SK-N-SH (cell line): Measurements from ENCODE around the gene ARRDC2. TPM values are rescaled to one million over a fixed set of nuclear protein-coding genes. Genes with fewer than 3 reads are reported as not detected.

Experiments used
- CTCF ChIA-PET: fragments of 300-600, 350-600 bp; formaldehyde crosslinking; extraction: SDS; loops from one replicate; lab custom pipeline; 2021; lab: Yijun Ruan, JAX
- POLR2A ChIA-PET: fragments of 350-600 bp; sonication (Branson Sonifier 250); formaldehyde crosslinking; extraction: SDS; loops from one replicate; lab custom pipeline; 2020; ENCODE audit warnings: antibody characterized with exemption, inconsistent platforms; lab: Yijun Ruan, JAX
- DNase-seq: peaks from one replicate; pipeline ENCODE4 v3.0.0; 2012
- H2AFZ ChIP-seq: fragments of 200-600 bp; sonication (generic); 2 replicates; pipeline ENCODE4 v1.8.1; 2016; ENCODE audit warnings: antibody characterized with exemption, mild to moderate bottlenecking, low read depth
- H3F3A ChIP-seq: fragments of 200-600 bp; sonication (generic); replicated peaks from 2 replicates; pipeline ENCODE3; 2016; ENCODE audit warnings: antibody characterized with exemption, mild to moderate bottlenecking; ENCODE audit not compliant: insufficient read depth
- H3K27ac ChIP-seq, 2 experiments: fragments of 200-500 bp in 1 of 2; fragments of 200-600 bp in 1 of 2; sonication (Bioruptor generic) in 1 of 2; sonication (generic), shearing (Covaris generic) in 1 of 2; 2 replicates each; pipeline versions ENCODE4 v1.5.1 to v1.6.1; 2014 to 2016; ENCODE audit warnings: low read depth in 2 of 2, inconsistent platforms in 1 of 2, low read length in 1 of 2, mild to moderate bottlenecking in 1 of 2, mixed read lengths in 1 of 2
- H3K27me3 ChIP-seq: fragments of 200-600 bp; sonication (generic), shearing (Covaris generic); 2 replicates; pipeline ENCODE4 v1.6.1; 2016; ENCODE audit warnings: mixed run types; ENCODE audit not compliant: insufficient read depth
- H3K36me3 ChIP-seq, 2 experiments: fragments of 200-500 bp in 1 of 2; fragments of 200-600 bp in 1 of 2; sonication (Bioruptor generic) in 1 of 2; sonication (generic) in 1 of 2; replicated peaks in 1 of 2; 2 replicates each; pipeline versions ENCODE3 to v1.5.1; 2014 to 2016; ENCODE audit warnings: low read length in 1 of 2, mild to moderate bottlenecking in 1 of 2; ENCODE audit not compliant: insufficient read depth in 2 of 2, control insufficient read depth in 1 of 2
- H3K4me1 ChIP-seq, 2 experiments: fragments of 200-500 bp in 1 of 2; fragments of 200-600 bp in 1 of 2; sonication (Bioruptor generic) in 1 of 2; sonication (generic), shearing (Covaris generic) in 1 of 2; 2 replicates each; pipeline versions ENCODE4 v1.5.1 to v1.6.1; 2014 to 2016; ENCODE audit warnings: low read depth in 1 of 2, low read length in 1 of 2, mixed run types in 1 of 2; ENCODE audit not compliant: insufficient read depth in 2 of 2, control insufficient read depth in 1 of 2
- H3K4me2 ChIP-seq: fragments of 200-600 bp; sonication (generic), shearing (Covaris generic); 2 replicates; pipeline ENCODE4 v1.6.1; 2017; ENCODE audit warnings: mixed run types
- H3K4me3 ChIP-seq, 2 experiments: fragments of 200-500 bp in 1 of 2; fragments of 200-600 bp in 1 of 2; sonication (Bioruptor generic) in 1 of 2; sonication (generic), shearing (Covaris generic) in 1 of 2; 2 replicates each; pipeline versions ENCODE4 v1.5.1 to v1.8.1; 2014 to 2016; ENCODE audit warnings: low read depth in 2 of 2, inconsistent platforms in 1 of 2, low read length in 1 of 2, mild to moderate bottlenecking in 1 of 2, mixed read lengths in 1 of 2, moderate library complexity in 1 of 2
- H3K79me2 ChIP-seq: fragments of 200-600 bp; sonication (generic); 2 replicates; pipeline ENCODE4 v1.8.1; 2017; ENCODE audit warnings: mild to moderate bottlenecking; ENCODE audit not compliant: insufficient read depth
- H3K9ac ChIP-seq: fragments of 200-600 bp; sonication (generic); 2 replicates; pipeline ENCODE4 v1.6.1; 2017; ENCODE audit warnings: mixed run types
- H3K9me2 ChIP-seq: fragments of 200-600 bp; sonication (generic); 2 replicates; pipeline ENCODE4 v1.6.1; 2017; ENCODE audit warnings: mixed run types
- H3K9me3 ChIP-seq: fragments of 200-600 bp; sonication (generic); 2 replicates; pipeline ENCODE4 v1.6.1; 2017; ENCODE audit warnings: mixed run types, mild to moderate bottlenecking, moderate library complexity
- H4K20me1 ChIP-seq: fragments of 200-600 bp; sonication (generic); 2 replicates; pipeline ENCODE4 v1.6.1; 2017; ENCODE audit warnings: mild to moderate bottlenecking, mixed run types; ENCODE audit not compliant: insufficient read depth
- ELF1 ChIP-seq: IDR thresholded peaks from 2 replicates; pipeline ENCODE4 v1.4.0; 2012
- FOXJ3 ChIP-seq: sonication (generic); formaldehyde crosslinking; IDR thresholded peaks from 2 replicates; pipeline ENCODE4 v1.5.1; 2020; ENCODE audit warnings: mild to moderate bottlenecking, missing genetic modification reagents
- JUND ChIP-seq: IDR thresholded peaks from 2 replicates; pipeline ENCODE4 v1.4.0; 2012
- MEF2A ChIP-seq: IDR thresholded peaks from 2 replicates; pipeline ENCODE4 v1.4.0; 2012; ENCODE audit warnings: low read depth, borderline replicate concordance
- MXI1 ChIP-seq: IDR thresholded peaks from 2 replicates; pipeline ENCODE4 v1.6.1; 2012; ENCODE audit warnings: mild to moderate bottlenecking, low read depth, low read length, improper control_type of control experiment
- NRF1 ChIP-seq: IDR thresholded peaks from 2 replicates; pipeline ENCODE4 v1.6.1; 2012; ENCODE audit warnings: low read depth, mild to moderate bottlenecking, low read length
- RFX5 ChIP-seq: IDR thresholded peaks from 2 replicates; pipeline ENCODE4 v1.6.1; 2012; ENCODE audit warnings: mild to moderate bottlenecking, improper control_type of control experiment, low read length
- SIN3A ChIP-seq: IDR thresholded peaks from 2 replicates; pipeline ENCODE4 v1.6.1; 2012; ENCODE audit warnings: low read depth, mild to moderate bottlenecking, low read length, moderate library complexity, borderline replicate concordance
- WGBS: methylation state at CpG from one replicate; pipeline ENCODE4 v1.1.6; 2017; ENCODE audit warnings: low lambda C conversion rate; 5-methylcytosine and 5-hydroxymethylcytosine counted together
- polyA plus RNA-seq, 3 experiments: library from polyadenylated mRNA; depleted of rRNA; stranded (reverse); fragments of >200 nt; gene quantifications; 2 replicates each; pipeline ENCODE4 v1.2.3, GENCODE V29; 2012
- TF ChIP-seq, protein P1 (sequence below): fragments of 150-350 bp; IDR thresholded peaks from 2 replicates; pipeline ENCODE4 v1.6.1; 2016; ENCODE audit warnings: mild to moderate bottlenecking, low read depth, low read length
- TF ChIP-seq, protein P2 (sequence below): IDR thresholded peaks from 2 replicates; pipeline ENCODE4 v1.6.1; 2012; ENCODE audit warnings: mild to moderate bottlenecking, low read depth, low read length, moderate library complexity
- TF ChIP-seq, protein P3 (sequence below): IDR thresholded peaks from 2 replicates; pipeline ENCODE4; 2012
- TF ChIP-seq, protein P4 (sequence below): fragments of 150-350 bp; IDR thresholded peaks from 2 replicates; pipeline ENCODE4 v1.6.1; 2017; ENCODE audit warnings: antibody characterized with exemption, low read length, low read depth, borderline replicate concordance
- TF ChIP-seq, protein P5 (sequence below): IDR thresholded peaks from 2 replicates; pipeline ENCODE4 v1.4.0; 2012; ENCODE audit warnings: low read depth, borderline replicate concordance
- TF ChIP-seq, protein P6 (sequence below): IDR thresholded peaks from 2 replicates; pipeline ENCODE4 v1.4.0; 2012; ENCODE audit warnings: low read depth, borderline replicate concordance

Gene ARRDC2
- polyA plus RNA-seq, 1 of the 3 experiments (the other 2 are of a cell fraction): 5.5 TPM

DNA sequence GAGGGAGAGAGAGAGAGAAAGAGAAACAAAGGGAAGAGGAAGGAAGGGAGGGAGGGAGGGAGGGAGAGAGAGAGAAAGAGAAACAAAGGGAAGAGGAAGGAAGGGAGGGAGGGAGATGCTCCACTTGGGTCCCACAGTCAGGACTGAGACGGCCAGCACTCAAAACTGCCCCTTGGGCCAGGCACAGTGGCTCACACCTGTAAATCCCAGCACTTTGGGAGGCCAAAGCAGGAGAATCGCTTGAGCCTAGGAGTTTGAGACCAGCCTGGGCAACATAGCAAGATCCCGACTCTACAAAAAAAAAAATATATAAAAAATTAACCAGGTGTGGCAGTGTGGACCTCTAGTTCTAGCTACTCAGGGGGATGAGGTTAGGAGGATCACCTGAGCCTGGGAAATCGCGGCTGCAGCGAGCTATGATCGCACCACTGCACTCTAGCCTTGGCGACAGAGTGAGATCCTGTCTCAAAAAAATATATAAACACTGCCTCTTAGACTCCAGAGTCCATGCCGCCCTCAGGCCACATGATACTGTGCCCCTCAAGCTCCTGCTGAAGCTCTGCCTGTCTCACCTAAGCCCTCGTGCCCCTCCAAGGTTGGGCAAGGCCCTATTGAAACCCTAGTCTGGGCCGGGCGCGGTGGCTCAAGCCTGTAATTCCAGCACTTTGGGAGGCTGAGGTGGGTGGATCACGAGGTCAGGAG lies 8.4 kb downstream of the ARRDC2 start:
- TF ChIP-seq MXI1: no peak
- no peak for TF ChIP-seq JUND
- no peak for TF ChIP-seq NRF1
- TF ChIP-seq RFX5: no peak
- TF ChIP-seq, protein P1, sequence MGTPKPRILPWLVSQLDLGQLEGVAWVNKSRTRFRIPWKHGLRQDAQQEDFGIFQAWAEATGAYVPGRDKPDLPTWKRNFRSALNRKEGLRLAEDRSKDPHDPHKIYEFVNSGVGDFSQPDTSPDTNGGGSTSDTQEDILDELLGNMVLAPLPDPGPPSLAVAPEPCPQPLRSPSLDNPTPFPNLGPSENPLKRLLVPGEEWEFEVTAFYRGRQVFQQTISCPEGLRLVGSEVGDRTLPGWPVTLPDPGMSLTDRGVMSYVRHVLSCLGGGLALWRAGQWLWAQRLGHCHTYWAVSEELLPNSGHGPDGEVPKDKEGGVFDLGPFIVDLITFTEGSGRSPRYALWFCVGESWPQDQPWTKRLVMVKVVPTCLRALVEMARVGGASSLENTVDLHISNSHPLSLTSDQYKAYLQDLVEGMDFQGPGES: no peak
- TF ChIP-seq, protein P2, sequence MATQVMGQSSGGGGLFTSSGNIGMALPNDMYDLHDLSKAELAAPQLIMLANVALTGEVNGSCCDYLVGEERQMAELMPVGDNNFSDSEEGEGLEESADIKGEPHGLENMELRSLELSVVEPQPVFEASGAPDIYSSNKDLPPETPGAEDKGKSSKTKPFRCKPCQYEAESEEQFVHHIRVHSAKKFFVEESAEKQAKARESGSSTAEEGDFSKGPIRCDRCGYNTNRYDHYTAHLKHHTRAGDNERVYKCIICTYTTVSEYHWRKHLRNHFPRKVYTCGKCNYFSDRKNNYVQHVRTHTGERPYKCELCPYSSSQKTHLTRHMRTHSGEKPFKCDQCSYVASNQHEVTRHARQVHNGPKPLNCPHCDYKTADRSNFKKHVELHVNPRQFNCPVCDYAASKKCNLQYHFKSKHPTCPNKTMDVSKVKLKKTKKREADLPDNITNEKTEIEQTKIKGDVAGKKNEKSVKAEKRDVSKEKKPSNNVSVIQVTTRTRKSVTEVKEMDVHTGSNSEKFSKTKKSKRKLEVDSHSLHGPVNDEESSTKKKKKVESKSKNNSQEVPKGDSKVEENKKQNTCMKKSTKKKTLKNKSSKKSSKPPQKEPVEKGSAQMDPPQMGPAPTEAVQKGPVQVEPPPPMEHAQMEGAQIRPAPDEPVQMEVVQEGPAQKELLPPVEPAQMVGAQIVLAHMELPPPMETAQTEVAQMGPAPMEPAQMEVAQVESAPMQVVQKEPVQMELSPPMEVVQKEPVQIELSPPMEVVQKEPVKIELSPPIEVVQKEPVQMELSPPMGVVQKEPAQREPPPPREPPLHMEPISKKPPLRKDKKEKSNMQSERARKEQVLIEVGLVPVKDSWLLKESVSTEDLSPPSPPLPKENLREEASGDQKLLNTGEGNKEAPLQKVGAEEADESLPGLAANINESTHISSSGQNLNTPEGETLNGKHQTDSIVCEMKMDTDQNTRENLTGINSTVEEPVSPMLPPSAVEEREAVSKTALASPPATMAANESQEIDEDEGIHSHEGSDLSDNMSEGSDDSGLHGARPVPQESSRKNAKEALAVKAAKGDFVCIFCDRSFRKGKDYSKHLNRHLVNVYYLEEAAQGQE: no peak
- TF ChIP-seq SIN3A: no peak
- TF ChIP-seq, protein P3, sequence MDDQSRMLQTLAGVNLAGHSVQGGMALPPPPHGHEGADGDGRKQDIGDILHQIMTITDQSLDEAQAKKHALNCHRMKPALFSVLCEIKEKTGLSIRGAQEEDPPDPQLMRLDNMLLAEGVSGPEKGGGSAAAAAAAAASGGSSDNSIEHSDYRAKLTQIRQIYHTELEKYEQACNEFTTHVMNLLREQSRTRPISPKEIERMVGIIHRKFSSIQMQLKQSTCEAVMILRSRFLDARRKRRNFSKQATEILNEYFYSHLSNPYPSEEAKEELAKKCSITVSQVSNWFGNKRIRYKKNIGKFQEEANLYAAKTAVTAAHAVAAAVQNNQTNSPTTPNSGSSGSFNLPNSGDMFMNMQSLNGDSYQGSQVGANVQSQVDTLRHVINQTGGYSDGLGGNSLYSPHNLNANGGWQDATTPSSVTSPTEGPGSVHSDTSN: no peak
- no peak for TF ChIP-seq MEF2A
- TF ChIP-seq, protein P4, sequence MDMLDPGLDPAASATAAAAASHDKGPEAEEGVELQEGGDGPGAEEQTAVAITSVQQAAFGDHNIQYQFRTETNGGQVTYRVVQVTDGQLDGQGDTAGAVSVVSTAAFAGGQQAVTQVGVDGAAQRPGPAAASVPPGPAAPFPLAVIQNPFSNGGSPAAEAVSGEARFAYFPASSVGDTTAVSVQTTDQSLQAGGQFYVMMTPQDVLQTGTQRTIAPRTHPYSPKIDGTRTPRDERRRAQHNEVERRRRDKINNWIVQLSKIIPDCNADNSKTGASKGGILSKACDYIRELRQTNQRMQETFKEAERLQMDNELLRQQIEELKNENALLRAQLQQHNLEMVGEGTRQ: no peak
- no peak for TF ChIP-seq ELF1
- no peak for TF ChIP-seq FOXJ3
- TF ChIP-seq, protein P5, sequence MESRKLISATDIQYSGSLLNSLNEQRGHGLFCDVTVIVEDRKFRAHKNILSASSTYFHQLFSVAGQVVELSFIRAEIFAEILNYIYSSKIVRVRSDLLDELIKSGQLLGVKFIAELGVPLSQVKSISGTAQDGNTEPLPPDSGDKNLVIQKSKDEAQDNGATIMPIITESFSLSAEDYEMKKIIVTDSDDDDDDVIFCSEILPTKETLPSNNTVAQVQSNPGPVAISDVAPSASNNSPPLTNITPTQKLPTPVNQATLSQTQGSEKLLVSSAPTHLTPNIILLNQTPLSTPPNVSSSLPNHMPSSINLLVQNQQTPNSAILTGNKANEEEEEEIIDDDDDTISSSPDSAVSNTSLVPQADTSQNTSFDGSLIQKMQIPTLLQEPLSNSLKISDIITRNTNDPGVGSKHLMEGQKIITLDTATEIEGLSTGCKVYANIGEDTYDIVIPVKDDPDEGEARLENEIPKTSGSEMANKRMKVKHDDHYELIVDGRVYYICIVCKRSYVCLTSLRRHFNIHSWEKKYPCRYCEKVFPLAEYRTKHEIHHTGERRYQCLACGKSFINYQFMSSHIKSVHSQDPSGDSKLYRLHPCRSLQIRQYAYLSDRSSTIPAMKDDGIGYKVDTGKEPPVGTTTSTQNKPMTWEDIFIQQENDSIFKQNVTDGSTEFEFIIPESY: no peak
- TF ChIP-seq, protein P6, sequence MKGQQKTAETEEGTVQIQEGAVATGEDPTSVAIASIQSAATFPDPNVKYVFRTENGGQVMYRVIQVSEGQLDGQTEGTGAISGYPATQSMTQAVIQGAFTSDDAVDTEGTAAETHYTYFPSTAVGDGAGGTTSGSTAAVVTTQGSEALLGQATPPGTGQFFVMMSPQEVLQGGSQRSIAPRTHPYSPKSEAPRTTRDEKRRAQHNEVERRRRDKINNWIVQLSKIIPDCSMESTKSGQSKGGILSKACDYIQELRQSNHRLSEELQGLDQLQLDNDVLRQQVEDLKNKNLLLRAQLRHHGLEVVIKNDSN: no peak
- no peaks in the 10 kb centered on the region for H3K79me2 ChIP-seq
- H2AFZ ChIP-seq: no peak overlapping the region
- peaks cover 12% of the 10 kb centered on the region for H3F3A ChIP-seq
- ChIA-PET CTCF (no interaction called here), POLR2A (no interaction called here)
- no peak overlapping the region for H3K4me3 ChIP-seq
- no peak overlapping the region for H3K9ac ChIP-seq
- no peaks in the 10 kb centered on the region for H3K9me2 ChIP-seq
- H3K9me3 ChIP-seq: no peaks in the 10 kb centered on the region
- peaks cover 0 to 5% of the 10 kb centered on the region in 2 experiments for H3K36me3 ChIP-seq
- H4K20me1 ChIP-seq: no peaks in the 10 kb centered on the region
- no peak overlapping the region for H3K27ac ChIP-seq
- H3K4me2 ChIP-seq: no peak overlapping the region
- no peaks in the 10 kb centered on the region for H3K27me3 ChIP-seq
- 97% methylated on average over 14 of the region's 14 CpGs for WGBS
- no peak for DNase-seq
- peaks cover 5 to 9% of the 10 kb centered on the region in 2 experiments; a peak in 3 of 4 replicates for H3K4me1 ChIP-seq
